CD1c-positive myeloid dendritic cell (primary cell): ENCODE data around the gene ZBTB39.
A peak's percentile ranks its signal among the peaks of the same experiment; 100 is the strongest.
"Not testable (repeated sequence)": the region's sequence is repeated elsewhere in the genome, so short reads cannot be mapped to it uniquely, and the experiment has no call there.

Experiments used
- DNase-seq: peaks from one replicate; pipeline ENCODE4 v3.0.0-alpha.2; 2016; ENCODE audit errors: extremely low spot score

ZBTB39 gene

GRCh38 chr12:57005980-57006808 lies at the start of gene ZBTB39:
ZBTB39 (minus strand) TSS chr12:57006546; CDS start chr12:57004917, 1,629 bp downstream.
- peak; percentile 81 for DNase-seq

GRCh38 chr12:57055824-57056223 lies 49.5 kb upstream of the ZBTB39 start:
- peak; percentile 77 for DNase-seq

GRCh38 chr12:57053901-57054300 lies 47.6 kb upstream of the ZBTB39 start:
- not testable (repeated sequence) for DNase-seq

- not testable (repeated sequence) for DNase-seq
Observed at GRCh38 chr12:57053146-57053545, 46.8 kb upstream of the ZBTB39 start.

GRCh38 chr12:57051011-57051410 lies 44.7 kb upstream of the ZBTB39 start:
- DNase-seq, result no peak

GRCh38 chr12:57049890-57050289 lies 43.5 kb upstream of the ZBTB39 start, which contains the start of gene MYO1A:
MYO1A (minus strand) TSS chr12:57050129; CDS start chr12:57048323, 1,806 bp downstream.
- no peak for DNase-seq

- DNase-seq, result no peak
Observed at GRCh38 chr12:57049119-57049446, 42.7 kb upstream of the ZBTB39 start.

- DNase-seq, result no peak
Observed at GRCh38 chr12:57048423-57049118, 42.2 kb upstream of the ZBTB39 start.

- no peak for DNase-seq
Observed at GRCh38 chr12:57047981-57048380, 41.6 kb upstream of the ZBTB39 start.

GRCh38 chr12:57046947-57047890 lies 40.9 kb upstream of the ZBTB39 start:
- peak; percentile 66 for DNase-seq

GRCh38 chr12:57046086-57046791 lies 39.9 kb upstream of the ZBTB39 start:
- DNase-seq, result peak; percentile 51

- no peak for DNase-seq
Observed at GRCh38 chr12:57044889-57045288, 38.5 kb upstream of the ZBTB39 start.

GRCh38 chr12:57044468-57044867 lies 38.1 kb upstream of the ZBTB39 start:
- no peak for DNase-seq

- DNase-seq, result no peak
Observed at GRCh38 chr12:57042695-57043094, 36.3 kb upstream of the ZBTB39 start.

- DNase-seq, result peak; percentile 12
Observed at GRCh38 chr12:57040750-57041149, 34.4 kb upstream of the ZBTB39 start.

GRCh38 chr12:57040211-57040610 lies 33.9 kb upstream of the ZBTB39 start:
- no peak for DNase-seq

GRCh38 chr12:57039016-57039798 lies 32.9 kb upstream of the ZBTB39 start:
- DNase-seq, result peak; percentile 58

GRCh38 chr12:57037264-57037663 lies 30.9 kb upstream of the ZBTB39 start:
- no peak for DNase-seq

GRCh38 chr12:57033431-57033830 lies 27.1 kb upstream of the ZBTB39 start:
- DNase-seq, result no peak

- no peak for DNase-seq
Observed at GRCh38 chr12:57031789-57032188, 25.4 kb upstream of the ZBTB39 start.
